Sigmoid colon (tissue), 3 donors: ENCODE measurements around the gene APRT.

Experiments used
- POLR2A ChIP-seq, 2 donors: fragments of 450-650 bp; IDR thresholded peaks; one replicate each; pipeline ENCODE4 v1.6.1; 2016; ENCODE audit warnings: antibody characterized with exemption in 2 of 2, mild to moderate bottlenecking in 2 of 2, moderate library complexity in 2 of 2
- TF ChIP-seq, protein P1 (sequence below), 4 experiments: fragments of 450-650 bp in 3 of 4; fragments of 200-600 bp in 1 of 4; IDR thresholded peaks; one replicate each; pipeline ENCODE4 v1.5.1; 2016 to 2019; ENCODE audit warnings: antibody characterized with exemption in 4 of 4, mild to moderate bottlenecking in 3 of 4, moderate library complexity in 2 of 4

DNA sequence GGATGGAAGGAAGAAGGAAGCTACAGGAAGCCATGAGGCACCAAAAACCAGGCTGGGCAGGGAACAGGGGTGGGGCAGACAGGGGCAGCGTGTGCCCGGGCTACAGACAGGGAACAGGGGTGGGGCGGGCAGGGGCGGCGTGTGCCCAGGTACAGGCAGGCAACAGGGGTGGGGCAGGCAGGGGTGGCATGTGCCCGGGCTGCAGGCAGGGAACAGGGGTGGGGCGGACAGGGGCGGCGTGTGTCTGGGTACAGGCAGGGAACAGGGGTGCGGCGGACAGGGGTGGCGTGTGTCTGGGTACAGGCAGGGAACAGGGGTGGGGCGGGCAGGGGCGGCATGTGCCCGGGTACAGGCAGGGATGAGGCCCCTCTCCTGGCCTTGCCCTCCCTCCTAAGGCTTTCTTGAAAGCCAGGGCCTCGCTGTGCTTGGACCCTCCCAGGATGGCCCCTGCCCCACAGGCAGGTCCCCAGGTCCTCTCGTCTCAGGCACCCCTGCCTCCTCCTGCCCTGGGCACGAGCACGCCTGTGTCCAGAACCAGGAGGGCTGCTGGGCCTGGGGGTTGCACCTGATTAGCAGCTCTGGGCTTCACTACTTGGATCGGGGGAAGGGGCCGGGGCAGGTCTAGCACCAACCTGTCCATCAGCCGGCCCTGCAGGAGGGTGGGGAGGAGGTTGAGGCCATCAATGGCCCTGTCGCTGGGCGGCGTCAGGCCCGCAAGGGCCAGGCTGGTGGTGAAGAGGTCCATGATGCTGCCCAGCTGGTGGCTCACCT, 14.5 kb upstream of the APRT start:
- TF ChIP-seq, protein P1, sequence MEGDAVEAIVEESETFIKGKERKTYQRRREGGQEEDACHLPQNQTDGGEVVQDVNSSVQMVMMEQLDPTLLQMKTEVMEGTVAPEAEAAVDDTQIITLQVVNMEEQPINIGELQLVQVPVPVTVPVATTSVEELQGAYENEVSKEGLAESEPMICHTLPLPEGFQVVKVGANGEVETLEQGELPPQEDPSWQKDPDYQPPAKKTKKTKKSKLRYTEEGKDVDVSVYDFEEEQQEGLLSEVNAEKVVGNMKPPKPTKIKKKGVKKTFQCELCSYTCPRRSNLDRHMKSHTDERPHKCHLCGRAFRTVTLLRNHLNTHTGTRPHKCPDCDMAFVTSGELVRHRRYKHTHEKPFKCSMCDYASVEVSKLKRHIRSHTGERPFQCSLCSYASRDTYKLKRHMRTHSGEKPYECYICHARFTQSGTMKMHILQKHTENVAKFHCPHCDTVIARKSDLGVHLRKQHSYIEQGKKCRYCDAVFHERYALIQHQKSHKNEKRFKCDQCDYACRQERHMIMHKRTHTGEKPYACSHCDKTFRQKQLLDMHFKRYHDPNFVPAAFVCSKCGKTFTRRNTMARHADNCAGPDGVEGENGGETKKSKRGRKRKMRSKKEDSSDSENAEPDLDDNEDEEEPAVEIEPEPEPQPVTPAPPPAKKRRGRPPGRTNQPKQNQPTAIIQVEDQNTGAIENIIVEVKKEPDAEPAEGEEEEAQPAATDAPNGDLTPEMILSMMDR (IDR thresholded peaks at IDR 0.05), result no peak
- no peak for TF ChIP-seq POLR2A (IDR thresholded peaks at IDR 0.05)
